Endothelial cell of umbilical vein (primary cell): Measurements from ENCODE around the gene GOLT1B. TPM values are rescaled to one million over a fixed set of nuclear protein-coding genes. Genes with fewer than 3 reads are reported as not detected.

Experiments used
- BruUV-seq: library from RNA; stranded (reverse); fragments of 400-500 nt; replicated peaks from 2 replicates; lab custom pipeline; 2021; lab: Mats Ljungman, UMichigan
- CTCF ChIA-PET: fragments of 300-600, 350-600 bp; sonication (Branson Sonifier 250); formaldehyde crosslinking; loops from one replicate; lab custom pipeline; 2021; ENCODE audit warnings: antibody characterized with exemption, inconsistent platforms; lab: Charles Lee
- POLR2A ChIA-PET: fragments of 300-600, 350-600 bp; sonication (Branson Sonifier 250); formaldehyde crosslinking; loops from one replicate; lab custom pipeline; 2021; ENCODE audit warnings: antibody characterized with exemption, inconsistent platforms; lab: Charles Lee
- DNase-seq: peaks from one replicate; pipeline ENCODE4 v3.0.0-alpha.2; 2011; ENCODE audit warnings: low read depth, low spot score
- FAIRE-seq: peaks from 2 replicates; lab custom pipeline; 2011; peaks lifted over from hg19 to GRCh38; lab: Jason Lieb, UNC
- H2AFZ ChIP-seq: 2 replicates; pipeline ENCODE4 v1.6.0; 2012; ENCODE audit warnings: low read depth, low read length, control low read depth, inconsistent platforms
- H3K27ac ChIP-seq: 2 replicates; pipeline ENCODE4 v1.5.1; 2011; ENCODE audit warnings: low read depth, mild to moderate bottlenecking, control low read depth, low read length, moderate library complexity; ENCODE audit not compliant: insufficient read depth
- H3K27me3 ChIP-seq, 2 experiments: 2 replicates each; pipeline versions ENCODE4 v1.6.0 to v1.6.1; 2011; ENCODE audit warnings: low read length in 2 of 2, mixed read lengths in 1 of 2; ENCODE audit not compliant: control insufficient read depth in 2 of 2, insufficient read depth in 2 of 2
- H3K36me3 ChIP-seq, 2 experiments: 2 replicates in 1 of 2; 3 replicates in 1 of 2; pipeline ENCODE4 v1.5.1; 2011; ENCODE audit warnings: low read length in 2 of 2, mild to moderate bottlenecking in 1 of 2, moderate library complexity in 1 of 2; ENCODE audit not compliant: control insufficient read depth in 2 of 2, insufficient read depth in 2 of 2; ENCODE audit errors: extremely low read depth in 1 of 2
- H3K4me1 ChIP-seq: 3 replicates; pipeline ENCODE4 v1.5.1; 2011; ENCODE audit warnings: mild to moderate bottlenecking, low read length; ENCODE audit not compliant: control insufficient read depth, insufficient read depth; ENCODE audit errors: extremely low read depth
- H3K4me2 ChIP-seq: 2 replicates; pipeline ENCODE4 v1.6.1; 2011; ENCODE audit warnings: low read length, control low read depth, mixed read lengths; ENCODE audit not compliant: insufficient read depth
- H3K4me3 ChIP-seq, 3 experiments: fragments of 200-600 bp in 1 of 3; sonication (generic), shearing (Covaris generic) in 1 of 3; replicated peaks in 1 of 3; 2 replicates each; pipeline ENCODE4 v1.5.1; 2011 to 2016; ENCODE audit warnings: control low read depth in 3 of 3, low read length in 3 of 3, mild to moderate bottlenecking in 2 of 3, inconsistent platforms in 1 of 3, low read depth in 1 of 3, moderate library complexity in 1 of 3; ENCODE audit not compliant: insufficient read depth in 1 of 3
- H3K79me2 ChIP-seq: 2 replicates; pipeline ENCODE4 v1.6.0; 2012; ENCODE audit warnings: low read length, inconsistent platforms; ENCODE audit not compliant: control insufficient read depth, insufficient read depth
- H3K9ac ChIP-seq: replicated peaks from 2 replicates; pipeline ENCODE3; 2011; ENCODE audit warnings: low read length, control low read depth; ENCODE audit not compliant: insufficient read depth; ENCODE audit errors: extremely low read depth
- H3K9me1 ChIP-seq: replicated peaks from 3 replicates; pipeline ENCODE4 v1.6.0; 2011; ENCODE audit warnings: mild to moderate bottlenecking, low read length; ENCODE audit not compliant: control insufficient read depth, insufficient read depth; ENCODE audit errors: extremely low read depth
- H3K9me3 ChIP-seq: replicated peaks from 2 replicates; pipeline ENCODE4 v1.5.1; 2012; ENCODE audit warnings: low read length, inconsistent platforms; ENCODE audit not compliant: control insufficient read depth, insufficient read depth
- H4K20me1 ChIP-seq: replicated peaks from 2 replicates; pipeline ENCODE3; 2011; ENCODE audit warnings: mild to moderate bottlenecking, low read length; ENCODE audit not compliant: control insufficient read depth, insufficient read depth; ENCODE audit errors: extremely low read depth
- CTCF ChIP-seq, 2 donors: IDR thresholded peaks; 1 replicate in 1 of 2; 2 replicates in 1 of 2; pipeline ENCODE4 v1.5.1; 2011; ENCODE audit warnings: low read length in 2 of 2, mild to moderate bottlenecking in 2 of 2, moderate library complexity in 2 of 2, control low read depth in 1 of 2, inconsistent platforms in 1 of 2, low read depth in 1 of 2; ENCODE audit not compliant: insufficient read depth in 1 of 2; ENCODE audit errors: extremely low read depth in 1 of 2
- EZH2 ChIP-seq: IDR thresholded peaks from 2 replicates; pipeline ENCODE4 v1.6.1; 2012; ENCODE audit warnings: borderline replicate concordance, low read depth, mild to moderate bottlenecking, moderate library complexity, low read length, inconsistent platforms; ENCODE audit not compliant: severe bottlenecking
- FOS ChIP-seq: IDR thresholded peaks from 2 replicates; pipeline ENCODE4 v1.6.1; 2011; ENCODE audit warnings: mild to moderate bottlenecking, low read length, moderate library complexity, borderline replicate concordance; ENCODE audit not compliant: insufficient read depth
- GATA2 ChIP-seq: IDR thresholded peaks from 2 replicates; pipeline ENCODE4 v1.7.0; 2011; ENCODE audit warnings: low read depth, mild to moderate bottlenecking, moderate library complexity, mixed read lengths, low read length; ENCODE audit not compliant: insufficient read length, insufficient read depth
- JUN ChIP-seq: IDR thresholded peaks from 2 replicates; pipeline ENCODE4 v1.6.1; 2011; ENCODE audit warnings: borderline replicate concordance, low read depth; ENCODE audit not compliant: insufficient read length, insufficient read depth
- MAX ChIP-seq: IDR thresholded peaks from 2 replicates; pipeline ENCODE4 v1.6.1; 2011; ENCODE audit not compliant: insufficient read depth, insufficient read length
- MYC ChIP-seq: IDR thresholded peaks from one replicate; pipeline ENCODE4 v1.6.1; 2011; ENCODE audit warnings: mild to moderate bottlenecking, low read depth, low read length
- POLR2A ChIP-seq: IDR thresholded peaks from 2 replicates; pipeline ENCODE4 v1.6.1; 2012; ENCODE audit warnings: low read depth, mild to moderate bottlenecking, control low read depth, low read length
- POLR2AphosphoS5 ChIP-seq: IDR thresholded peaks from 2 replicates; pipeline ENCODE4 v1.6.1; 2012; ENCODE audit warnings: low read depth, mild to moderate bottlenecking, control low read depth, low read length, moderate library complexity; ENCODE audit not compliant: insufficient read depth
- dilution Hi-C: fragments of 300-500 bp; cut with MboI; formaldehyde crosslinking; loops from one replicate; pipeline ENCODE4 v1.15.0; 2019; ENCODE audit warnings: low sequenced_read_pairs; ENCODE audit not compliant: extremely low pct_ligation_motif_present
- intact Hi-C: fragments of 100-400 bp; cut with micrococcal nuclease; formaldehyde crosslinking; loops from one replicate; pipeline ENCODE4 v1.10.0; 2022
- polyA plus RNA-seq, 4 experiments: library from polyadenylated mRNA; depleted of rRNA in 3 of 4; stranded (reverse) in 3 of 4; unstranded in 1 of 4; fragments of >200 nt; gene quantifications; 2 replicates each; pipeline versions ENCODE4 v1.2.1 to v1.2.3, GENCODE V29; 2011 to 2012; ENCODE audit warnings: missing spikeins in 1 of 4
- total RNA-seq: library from RNA; stranded (reverse); gene quantifications from 2 replicates; pipeline ENCODE4 v1.2.3, GENCODE V29; 2021

Gene GOLT1B
- total and polyA plus RNA-seq, 2 donors (not counting 3 experiments of a cell fraction or from before 2014, with no cell fraction given) = 21.9 to 50.5 TPM

- no peaks in the 10 kb centered on the region for H3K79me2 ChIP-seq
- dilution Hi-C loops = no loop called here
- DNase-seq (no peak), FAIRE-seq (no peak)
- H3K4me3 ChIP-seq = no peak overlapping the region
- no TSS peak for BruUV-seq
- no peaks in the 10 kb centered on the region for H3K9me1 ChIP-seq
- ChIA-PET POLR2A (interaction anchor here (0.6 to 0.7 kb wide), 2 partner anchors 181 to 215 kb away, joined by 3 to 6 read pairs; no protein-coding TSS in a partner anchor), CTCF (interaction anchor here (1.0 to 1.5 kb wide), 2 partner anchors 165 to 182 kb away, joined by 4 read pairs; no protein-coding TSS in a partner anchor)
- intact Hi-C loops = no loop called here
- no peak overlapping the region for H3K27ac ChIP-seq
- no peaks in the 10 kb centered on the region for H3K9me3 ChIP-seq
- H3K36me3 ChIP-seq = peaks cover 21 to 26% of the 10 kb centered on the region in 2 experiments
- TF ChIP-seq JUN = no peak
- no peak for TF ChIP-seq MYC
- TF ChIP-seq FOS = no peak
- no peak for TF ChIP-seq GATA2
- TF ChIP-seq POLR2AphosphoS5 = no peak
- TF ChIP-seq EZH2 = no peak
- TF ChIP-seq POLR2A = no peak
- no peak for TF ChIP-seq CTCF (IDR thresholded peaks at IDR 0.05; ENCODE audit: extremely low read depth in 1 of 2, insufficient read depth in 1 of 2, low read depth in 1 of 2, low read length in 2 of 2)
- TF ChIP-seq MAX = no peak
- no peak overlapping the region for H2AFZ ChIP-seq
- H3K27me3 ChIP-seq = no peaks in the 10 kb centered on the region
- no peaks in the 10 kb centered on the region for H4K20me1 ChIP-seq
- no peak overlapping the region for H3K9ac ChIP-seq
- H3K4me1 ChIP-seq = peaks cover 6% of the 10 kb centered on the region
- H3K4me2 ChIP-seq = no peak overlapping the region
These were observed 22.7 kb upstream of the GOLT1B start for GRCh38 chr12:21478756-21479455.
